Stimulated activated naive B cell treated with anti-CD40 and anti-IgM and Interleukin-4, amounts not matched to agents 10 μg/mL and 1 μg/mL and 100 μg/mL, for 72 hours (primary cell): ENCODE measurements around the gene IER3.
"Not testable (repeated sequence)": the region's sequence is repeated elsewhere in the genome, so short reads cannot be mapped to it uniquely, and the experiment has no call there.

Source experiments
- ATAC-seq, 2 donors: fragments of 150-1000 bp; cut with Tn5 transposase; replicated peaks; 2 replicates each; pipeline ENCODE4 v1.10.0; 2021; ENCODE audit warnings: moderate library complexity in 1 of 2
- DNase-seq: peaks from one replicate; pipeline ENCODE4 v3.0.0; 2021
- H3K27ac Mint-ChIP-seq: one replicate; pipeline ENCODE4 v1.8.0; 2022; ENCODE audit warnings: mild to moderate bottlenecking, mixed read lengths
- H3K27me3 Mint-ChIP-seq, 2 donors: one replicate each; pipeline ENCODE4 v1.8.0; 2022; ENCODE audit warnings: mixed read lengths in 2 of 2
- H3K36me3 Mint-ChIP-seq, 2 donors: one replicate each; pipeline ENCODE4 v1.8.0; 2022; ENCODE audit warnings: mixed read lengths in 2 of 2, mild to moderate bottlenecking in 1 of 2
- H3K4me1 Mint-ChIP-seq, 2 donors: one replicate each; pipeline ENCODE4 v1.8.0; 2022; ENCODE audit warnings: mixed read lengths in 2 of 2, mild to moderate bottlenecking in 1 of 2
- H3K4me3 Mint-ChIP-seq, 2 donors: one replicate each; pipeline ENCODE4 v1.8.0; 2022; ENCODE audit warnings: mild to moderate bottlenecking in 2 of 2, mixed read lengths in 2 of 2, moderate library complexity in 1 of 2
- H3K9me3 Mint-ChIP-seq, 2 donors: one replicate each; pipeline ENCODE4 v1.8.0; 2022; ENCODE audit warnings: mixed read lengths in 2 of 2, mild to moderate bottlenecking in 1 of 2

IER3 gene

DNA sequence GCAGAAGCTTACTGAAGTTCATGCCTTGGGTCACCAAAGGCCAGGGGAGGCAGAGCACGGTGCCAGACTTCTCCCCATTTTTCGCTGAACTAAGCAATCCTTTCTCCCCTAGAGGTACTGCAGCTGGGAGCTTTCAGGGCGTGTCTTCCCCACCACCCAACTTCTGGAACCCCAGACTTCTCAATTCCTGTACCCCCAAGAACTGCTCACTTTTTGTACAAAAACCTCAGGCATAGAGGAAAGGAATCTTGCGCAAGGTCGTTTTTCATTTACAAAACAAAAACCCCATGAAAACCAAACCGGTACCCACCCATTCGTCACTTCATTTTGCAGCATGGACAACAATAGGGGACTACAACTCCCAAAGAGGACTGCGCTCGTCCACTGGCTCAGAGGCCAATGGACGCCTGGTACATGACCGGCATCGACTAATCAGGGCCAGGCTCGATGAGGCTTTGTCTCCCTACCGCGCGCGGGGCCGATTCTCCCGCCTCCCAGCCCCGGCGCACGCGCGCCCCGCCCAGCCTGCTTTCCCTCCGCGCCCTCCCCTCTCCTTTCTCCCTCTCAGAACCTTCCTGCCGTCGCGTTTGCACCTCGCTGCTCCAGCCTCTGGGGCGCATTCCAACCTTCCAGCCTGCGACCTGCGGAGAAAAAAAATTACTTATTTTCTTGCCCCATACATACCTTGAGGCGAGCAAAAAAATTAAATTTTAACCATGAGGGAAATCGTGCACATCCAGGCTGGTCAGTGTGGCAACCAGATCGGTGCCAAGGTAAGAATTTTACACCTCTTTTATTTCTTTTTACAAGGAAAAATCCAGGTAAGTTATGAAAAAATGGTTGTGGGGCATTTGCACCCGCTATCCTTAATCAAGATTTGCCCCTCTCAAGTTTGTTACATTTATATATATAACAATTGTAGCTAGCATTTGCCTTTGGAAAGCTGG, 24.3 kb downstream of the IER3 start, which contains the start of gene TUBB:
TSS of gene TUBB (plus strand) at position 562 of the 947 bp plus-strand sequence. CDS start at position 717, 155 bp downstream.
- Mint-ChIP-seq H3K36me3 (peaks cover 49 to 73% of the 10 kb centered on the region in 2 donors), H3K4me3 (peak within 1 kb of the TSS; percentile 86 to 95), H3K27ac (peak within 1 kb of the TSS; percentile 93), H3K4me1 (peaks cover 38 to 67% of the 10 kb centered on the region in 2 donors), H3K9me3 (peaks cover 0 to 2% of the 10 kb centered on the region in 2 donors), H3K27me3 (no peaks in the 10 kb centered on the region)
- peak; percentile 66 to 68 for ATAC-seq
- DNase-seq: peak; percentile 90

DNA sequence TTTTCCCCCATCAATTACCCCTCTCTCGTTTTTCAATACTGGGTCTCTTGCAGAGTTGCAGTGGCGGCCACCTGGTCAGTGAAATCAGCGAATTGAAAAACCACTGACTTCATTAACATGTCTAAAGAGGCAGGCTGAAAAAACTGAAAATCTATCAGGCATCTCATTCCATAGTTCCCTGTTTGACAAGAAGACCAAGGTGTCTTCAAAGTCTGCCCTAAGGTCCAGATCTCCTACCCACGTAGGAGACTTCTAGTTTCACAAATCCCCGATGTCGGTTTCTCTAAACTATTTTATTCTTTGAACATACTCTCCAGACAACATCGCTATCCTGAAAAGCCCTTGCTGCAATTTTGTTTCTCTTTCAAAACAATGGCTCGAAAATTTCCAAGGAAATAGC, 25.0 kb downstream of the IER3 start:
- DNase-seq: no peak
- peaks cover 50 to 71% of the 10 kb centered on the region in 2 donors for H3K36me3 Mint-ChIP-seq

DNA sequence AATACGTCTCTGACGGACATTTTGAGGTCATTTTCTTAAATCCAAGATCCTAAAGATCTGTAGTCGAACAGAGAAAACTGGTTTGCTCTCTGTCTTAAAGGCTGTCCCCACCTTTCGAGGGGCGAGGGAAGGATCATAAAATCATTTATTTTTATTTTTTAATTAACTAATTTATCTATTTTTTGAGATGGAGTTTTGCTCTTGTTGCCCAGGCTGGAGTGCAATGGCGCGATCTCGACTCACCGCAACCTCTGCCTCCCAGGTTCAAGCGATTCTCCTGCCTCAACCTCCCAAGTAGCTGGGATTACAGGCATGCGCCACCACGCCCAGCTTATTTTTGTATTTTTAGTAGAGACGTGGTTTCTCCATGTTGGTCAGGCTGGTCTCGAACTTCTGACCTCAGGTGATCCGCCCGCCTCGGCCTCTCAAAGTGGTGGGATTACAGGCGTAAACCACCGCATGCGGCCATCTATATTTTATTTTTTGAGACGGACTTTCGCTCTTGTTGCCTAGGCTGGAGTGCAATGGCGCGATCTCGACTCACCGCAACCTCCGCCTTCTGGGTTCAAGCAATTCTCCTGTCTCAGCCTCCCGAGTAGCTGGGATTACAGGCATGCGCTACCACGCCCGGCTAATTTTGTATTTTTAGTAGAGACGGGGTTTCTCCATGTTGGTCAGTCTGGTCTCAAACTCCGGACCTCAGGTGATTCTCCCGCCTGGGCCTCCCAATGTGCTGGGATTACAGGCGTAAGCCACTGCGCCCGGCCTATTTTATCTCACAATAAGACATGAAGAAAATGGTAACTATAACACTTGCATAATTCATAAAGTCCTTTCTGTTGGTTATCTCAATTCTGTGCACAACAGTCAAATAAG, 26.3 kb downstream of the IER3 start:
- Mint-ChIP-seq H3K36me3 (peaks cover 45 to 66% of the 10 kb centered on the region in 2 donors), H3K27ac (peak overlapping the region; percentile 99), H3K4me3 (peak overlapping the region; percentile 86 to 98), H3K4me1 (peaks cover 24 to 49% of the 10 kb centered on the region in 2 donors)
- not testable (repeated sequence) for H3K27me3 Mint-ChIP-seq, ATAC-seq, DNase-seq, H3K9me3 Mint-ChIP-seq

More for the DNA sequence above, 25.0 kb downstream of the IER3 start:
- Mint-ChIP-seq H3K4me1 (peaks cover 34 to 60% of the 10 kb centered on the region in 2 donors), H3K27me3 (no peaks in the 10 kb centered on the region), H3K9me3 (peaks cover 0 to 2% of the 10 kb centered on the region in 2 donors), H3K4me3 (peak overlapping the region; percentile 86 to 95), H3K27ac (peak overlapping the region; percentile 93)
- no peak for ATAC-seq

- H3K27ac Mint-ChIP-seq: peak within 1 kb of the TSS; percentile 99
These were observed 27.1 kb downstream of the IER3 start, which contains the start of gene MDC1 for GRCh38 chr6:30717129-30717844. Gene MDC1, minus strand, starts transcription at chr6:30717281. Its CDS starts 2,106 bp downstream, at chr6:30715175.

DNA sequence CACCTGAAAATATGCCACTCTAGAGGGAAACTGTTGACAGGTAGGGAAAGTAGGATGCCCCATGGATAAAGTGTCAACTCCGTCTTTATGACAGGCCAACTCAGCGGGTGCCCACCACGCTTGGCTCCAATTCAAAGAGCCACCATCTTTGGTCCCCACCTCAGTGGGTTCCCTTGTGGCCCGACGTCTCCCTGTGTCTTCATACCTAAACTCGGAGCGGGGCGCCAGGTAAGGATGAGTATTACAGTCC, 27.5 kb downstream of the IER3 start:
- Mint-ChIP-seq H3K4me3 (peak overlapping the region; percentile 86 to 98), H3K9me3 (peaks cover 0 to 2% of the 10 kb centered on the region in 2 donors), H3K27ac (peak overlapping the region; percentile 99), H3K27me3 (no peaks in the 10 kb centered on the region), H3K4me1 (peaks cover 27 to 51% of the 10 kb centered on the region in 2 donors), H3K36me3 (peaks cover 45 to 66% of the 10 kb centered on the region in 2 donors)
- no peak for ATAC-seq
- DNase-seq: no peak

More at GRCh38 chr6:30717129-30717844, 27.1 kb downstream of the IER3 start, which contains the start of gene MDC1:
- ATAC-seq (peak; percentile 80 to 81), DNase-seq (peak; percentile 100)
- H3K36me3 Mint-ChIP-seq: peaks cover 45 to 66% of the 10 kb centered on the region in 2 donors
- H3K4me1 Mint-ChIP-seq: peaks cover 24 to 48% of the 10 kb centered on the region in 2 donors
- H3K27me3 Mint-ChIP-seq: no peaks in the 10 kb centered on the region
- H3K9me3 Mint-ChIP-seq: peaks cover 0 to 2% of the 10 kb centered on the region in 2 donors
- peak within 1 kb of the TSS; percentile 86 to 98 for H3K4me3 Mint-ChIP-seq

DNA sequence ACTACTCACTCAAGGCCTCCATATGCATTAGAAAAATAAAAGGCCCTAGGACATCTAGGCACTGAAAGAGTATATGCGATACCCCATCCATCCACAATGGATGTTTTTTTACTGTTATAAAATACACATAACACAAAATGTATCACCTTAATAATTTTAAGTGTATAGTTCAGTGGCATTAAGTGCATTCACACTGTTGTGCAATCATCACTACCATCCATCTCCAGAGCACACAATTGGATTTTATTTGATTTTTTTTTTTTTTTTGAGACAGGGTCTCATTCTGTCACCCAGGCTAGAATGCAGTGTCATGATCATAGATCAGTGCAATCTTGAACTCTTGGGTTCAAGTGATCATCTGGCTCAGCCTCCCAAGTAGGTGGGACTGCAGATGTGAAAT, 30.1 kb downstream of the IER3 start:
- peaks cover 41 to 66% of the 10 kb centered on the region in 2 donors for H3K36me3 Mint-ChIP-seq
- H3K27me3 Mint-ChIP-seq: no peaks in the 10 kb centered on the region
- no peak for DNase-seq
- no peak for ATAC-seq
- peaks cover 0 to 2% of the 10 kb centered on the region in 2 donors for H3K9me3 Mint-ChIP-seq
- peaks cover 28 to 43% of the 10 kb centered on the region in 2 donors for H3K4me1 Mint-ChIP-seq
- no peak overlapping the region for H3K27ac Mint-ChIP-seq
- H3K4me3 Mint-ChIP-seq: no peak overlapping the region

GRCh38 chr6:30712441-30712945, 31.9 kb downstream of the IER3 start:
- ATAC-seq (no peak), DNase-seq (no peak)
- Mint-ChIP-seq H3K9me3 (peaks cover 0 to 2% of the 10 kb centered on the region in 2 donors), H3K27me3 (no peaks in the 10 kb centered on the region), H3K4me1 (peaks cover 31 to 35% of the 10 kb centered on the region in 2 donors), H3K4me3 (no peak overlapping the region), H3K36me3 (peaks cover 45 to 72% of the 10 kb centered on the region in 2 donors), H3K27ac (no peak overlapping the region)

DNA sequence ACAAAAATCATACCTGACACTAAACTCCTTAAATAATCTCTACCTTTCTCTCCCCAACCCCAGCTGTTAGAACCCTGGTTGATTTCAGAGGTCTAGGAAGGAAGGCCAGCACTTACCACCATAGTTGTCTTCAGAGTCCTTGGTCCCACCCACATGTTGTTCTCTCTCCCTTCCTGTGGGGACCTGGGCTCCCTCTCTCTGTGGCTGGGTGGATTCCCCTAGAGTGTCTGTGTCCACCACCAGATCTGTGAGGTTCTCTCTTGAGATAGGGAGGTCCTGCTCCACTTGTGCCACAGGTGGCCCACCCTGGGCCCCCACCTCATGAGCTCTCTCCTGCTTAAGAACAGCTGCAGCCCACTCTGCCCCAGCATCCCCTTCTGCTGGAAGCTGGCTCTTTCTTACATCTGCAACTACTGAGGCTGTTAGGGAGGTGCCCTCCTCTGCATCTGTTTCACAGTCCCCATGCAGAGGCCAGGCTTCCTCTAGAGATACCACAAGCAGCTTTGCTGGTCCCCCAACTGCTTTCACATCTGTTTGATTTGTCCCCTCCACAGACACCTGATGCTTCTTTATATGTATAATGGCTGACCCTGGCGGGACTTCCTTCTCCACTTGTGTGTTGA, 32.5 kb downstream of the IER3 start:
- Mint-ChIP-seq H3K9me3 (peaks cover 0 to 2% of the 10 kb centered on the region in 2 donors), H3K4me3 (no peak overlapping the region), H3K27me3 (no peaks in the 10 kb centered on the region), H3K36me3 (peaks cover 48 to 72% of the 10 kb centered on the region in 2 donors), H3K4me1 (peaks cover 29 to 36% of the 10 kb centered on the region in 2 donors), H3K27ac (peak overlapping the region; percentile 73)
- no peak for DNase-seq
- ATAC-seq: peak; percentile 51 to 65

DNA sequence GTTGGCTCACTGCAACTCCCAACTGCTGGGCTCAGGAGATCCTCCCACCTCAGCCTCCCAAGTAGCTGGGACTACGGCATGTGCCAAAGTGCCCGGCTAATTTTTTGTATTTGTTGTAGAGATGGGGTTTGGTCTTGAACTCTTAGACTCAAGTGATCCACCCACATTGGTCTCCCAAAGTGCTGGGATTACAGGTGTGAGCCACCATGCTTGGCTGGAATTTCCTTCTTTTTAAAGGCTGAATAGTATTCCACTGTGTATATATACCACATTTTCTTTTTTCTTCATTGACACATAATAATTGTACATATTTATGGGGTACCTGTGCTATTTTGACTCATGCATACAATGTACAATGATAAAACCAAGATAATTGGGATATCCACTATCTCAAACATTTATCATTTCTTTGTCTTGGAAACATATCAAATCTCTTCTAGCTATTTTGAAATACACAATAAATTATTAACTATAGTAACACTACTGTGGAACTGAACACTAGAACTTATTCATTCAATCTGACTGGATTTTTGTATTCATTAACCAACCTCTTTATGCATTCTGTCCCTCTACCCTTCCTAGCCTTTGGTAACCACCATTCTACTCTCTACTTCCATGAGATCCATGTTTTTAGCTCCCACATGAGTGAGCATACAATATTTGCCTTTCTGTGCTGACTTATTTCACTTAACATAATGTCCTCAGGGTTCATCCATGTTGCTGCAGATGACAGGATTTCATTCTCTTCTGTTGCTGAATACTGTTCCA, 35.1 kb downstream of the IER3 start:
- DNase-seq (no peak), ATAC-seq (no peak)
- no peaks in the 10 kb centered on the region for H3K9me3 Mint-ChIP-seq
- H3K27ac Mint-ChIP-seq: no peak overlapping the region
- H3K4me1 Mint-ChIP-seq: peaks cover 21 to 22% of the 10 kb centered on the region in 2 donors
- no peak overlapping the region for H3K4me3 Mint-ChIP-seq
- H3K36me3 Mint-ChIP-seq: peaks cover 53 to 69% of the 10 kb centered on the region in 2 donors
- H3K27me3 Mint-ChIP-seq: no peaks in the 10 kb centered on the region

- no peak for DNase-seq
- Mint-ChIP-seq H3K9me3 (no peaks in the 10 kb centered on the region), H3K4me1 (peaks cover 18 to 24% of the 10 kb centered on the region in 2 donors), H3K4me3 (no peak overlapping the region), H3K36me3 (peaks cover 59 to 74% of the 10 kb centered on the region in 2 donors), H3K27ac (no peak overlapping the region), H3K27me3 (no peaks in the 10 kb centered on the region)
- no peak for ATAC-seq
These were observed 37.0 kb downstream of the IER3 start for GRCh38 chr6:30707281-30707850.

DNA sequence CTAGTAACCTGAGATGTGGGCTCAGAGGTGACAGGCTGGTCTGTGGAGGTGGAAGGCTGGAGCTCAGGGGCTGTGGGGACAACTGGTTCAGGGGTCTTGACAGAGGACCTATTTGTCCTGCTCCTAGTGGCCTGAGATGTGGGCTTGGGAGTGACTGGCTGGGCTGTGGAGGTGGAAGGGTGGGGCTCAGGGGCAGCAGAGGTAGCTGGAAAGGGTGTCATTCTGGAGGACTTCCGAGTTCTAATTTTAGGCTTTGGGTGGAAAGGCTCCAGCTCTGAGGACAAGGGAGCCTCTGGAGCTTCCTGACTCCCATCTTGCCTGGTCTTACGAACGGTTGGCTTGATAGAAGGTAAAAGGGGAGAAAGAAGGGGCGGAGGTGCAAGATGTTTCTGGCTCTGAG, 38.7 kb downstream of the IER3 start:
- peaks cover 12 to 14% of the 10 kb centered on the region in 2 donors for H3K4me1 Mint-ChIP-seq
- ATAC-seq: no peak
- no peaks in the 10 kb centered on the region for H3K27me3 Mint-ChIP-seq
- no peak overlapping the region for H3K27ac Mint-ChIP-seq
- H3K36me3 Mint-ChIP-seq: peaks cover 49 to 63% of the 10 kb centered on the region in 2 donors
- DNase-seq: no peak
- no peak overlapping the region for H3K4me3 Mint-ChIP-seq
- H3K9me3 Mint-ChIP-seq: no peaks in the 10 kb centered on the region

- DNase-seq (no peak), ATAC-seq (no peak)
- Mint-ChIP-seq H3K27ac (peak overlapping the region; percentile 10), H3K9me3 (no peaks in the 10 kb centered on the region), H3K27me3 (no peaks in the 10 kb centered on the region), H3K36me3 (peaks cover 53 to 65% of the 10 kb centered on the region in 2 donors), H3K4me3 (no peak overlapping the region), H3K4me1 (peaks cover 10 to 14% of the 10 kb centered on the region in 2 donors)
These were observed 40.5 kb downstream of the IER3 start for GRCh38 chr6:30703821-30704220.
